CMK (cell line): ENCODE results near the gene NIT1.
A peak's percentile ranks its signal among the peaks of the same experiment; 100 is the strongest.

Experiments
- DNase-seq: peaks from one replicate; pipeline ENCODE4 v3.0.0-alpha.2; 2010; ENCODE audit warnings: low read depth

NIT1 gene

GRCh38 chr1:161153682-161154337, 35.9 kb downstream of the NIT1 start, which contains the start of gene UFC1:
Gene UFC1, plus strand, starts transcription at chr1:161153978. Its CDS starts 20 bp downstream, at chr1:161153998.
- peak; percentile 62 for DNase-seq

GRCh38 chr1:161157867-161158266, 40.0 kb downstream of the NIT1 start:
- no peak for DNase-seq

DNA sequence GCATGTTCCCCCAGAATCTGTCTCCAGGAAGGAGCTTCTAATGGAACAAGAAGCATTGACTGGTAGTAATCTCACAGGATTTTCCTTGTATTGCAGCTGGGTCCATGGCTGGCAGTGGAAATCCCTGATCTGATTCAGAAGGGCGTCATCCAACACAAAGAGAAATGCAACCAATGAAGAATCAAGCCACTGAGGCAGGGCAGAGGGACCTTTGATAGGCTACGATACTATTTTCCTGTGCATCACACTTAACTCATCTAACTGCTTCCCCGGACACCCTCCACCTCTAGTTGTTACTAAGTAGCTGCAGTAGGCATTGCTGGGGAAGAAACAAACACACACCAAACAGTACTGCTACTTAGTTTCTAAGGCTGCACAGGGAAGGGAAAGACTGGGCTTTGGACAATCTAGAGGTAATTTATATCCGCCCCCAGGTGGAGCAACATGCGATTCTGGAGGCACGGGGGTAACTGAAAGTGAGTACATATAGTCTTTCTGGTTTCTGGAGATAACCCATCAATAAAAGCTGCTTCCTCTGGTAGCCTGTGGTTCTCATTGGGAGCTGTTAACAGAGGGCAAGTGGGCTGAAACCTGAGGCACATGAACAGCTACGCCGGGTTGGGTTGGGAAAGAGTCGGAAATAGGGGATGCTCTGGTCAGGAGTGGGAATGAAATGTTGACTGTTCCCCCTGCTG, 40.6 kb downstream of the NIT1 start:
- no peak for DNase-seq

DNA sequence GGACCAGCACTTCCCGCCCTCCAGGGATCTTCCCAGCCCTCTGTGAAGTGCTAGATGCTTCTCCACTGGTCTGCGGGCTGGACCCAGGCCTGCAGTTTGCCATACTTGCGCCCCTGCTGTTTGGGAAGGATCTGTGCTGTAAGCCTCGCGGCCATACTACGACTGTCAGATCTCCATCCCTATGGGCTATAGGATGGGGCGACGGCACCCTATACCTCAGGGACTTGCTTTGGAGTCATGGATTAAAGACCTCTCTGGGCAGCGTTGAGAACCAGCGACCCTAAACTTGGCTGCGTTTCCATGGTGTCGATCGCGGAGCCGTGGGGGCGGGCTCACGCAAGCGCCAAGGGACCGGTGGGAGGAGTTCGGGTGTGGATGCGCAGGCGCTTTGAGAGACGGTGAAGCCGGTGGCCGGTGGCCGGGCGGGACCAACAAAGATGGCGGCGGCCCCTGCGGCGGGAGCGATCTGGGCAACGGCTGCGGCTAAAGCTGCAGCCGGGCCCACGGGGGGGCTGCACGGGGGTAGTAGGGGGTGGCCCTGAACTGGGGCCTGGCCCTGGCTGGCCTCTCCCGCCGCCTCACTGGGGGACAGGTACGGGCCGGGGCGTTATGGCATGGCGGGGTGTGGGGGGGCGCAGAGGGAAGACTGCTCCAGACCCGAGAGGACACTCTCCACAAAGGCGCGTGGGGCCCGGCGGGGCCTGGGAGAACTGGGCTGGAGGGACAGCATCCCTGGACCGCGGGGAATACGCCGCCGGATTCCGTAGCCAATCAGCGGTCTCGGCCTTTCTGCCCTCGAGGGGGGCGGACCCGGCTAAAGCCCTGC, 41.4 kb downstream of the NIT1 start, which contains the start of gene USP21:
USP21 (plus strand) TSS at position 414 of the 826 bp plus-strand sequence. CDS start 1,141 bp downstream, outside the sequence.
- DNase-seq = peak; percentile 71

- DNase-seq = no peak
These were observed 42.0 kb downstream of the NIT1 start for GRCh38 chr1:161159913-161160243.

DNA sequence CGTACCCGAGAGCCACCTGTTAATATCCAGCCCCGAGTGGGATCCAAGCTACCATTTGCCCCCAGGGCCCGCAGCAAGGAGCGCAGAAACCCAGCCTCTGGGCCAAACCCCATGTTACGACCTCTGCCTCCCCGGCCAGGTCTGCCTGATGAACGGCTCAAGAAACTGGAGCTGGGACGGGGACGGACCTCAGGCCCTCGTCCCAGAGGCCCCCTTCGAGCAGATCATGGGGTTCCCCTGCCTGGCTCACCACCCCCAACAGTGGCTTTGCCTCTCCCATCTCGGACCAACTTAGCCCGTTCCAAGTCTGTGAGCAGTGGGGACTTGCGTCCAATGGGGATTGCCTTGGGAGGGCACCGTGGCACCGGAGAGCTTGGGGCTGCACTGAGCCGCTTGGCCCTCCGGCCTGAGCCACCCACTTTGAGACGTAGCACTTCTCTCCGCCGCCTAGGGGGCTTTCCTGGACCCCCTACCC, 42.8 kb downstream of the NIT1 start:
- no peak for DNase-seq

DNA sequence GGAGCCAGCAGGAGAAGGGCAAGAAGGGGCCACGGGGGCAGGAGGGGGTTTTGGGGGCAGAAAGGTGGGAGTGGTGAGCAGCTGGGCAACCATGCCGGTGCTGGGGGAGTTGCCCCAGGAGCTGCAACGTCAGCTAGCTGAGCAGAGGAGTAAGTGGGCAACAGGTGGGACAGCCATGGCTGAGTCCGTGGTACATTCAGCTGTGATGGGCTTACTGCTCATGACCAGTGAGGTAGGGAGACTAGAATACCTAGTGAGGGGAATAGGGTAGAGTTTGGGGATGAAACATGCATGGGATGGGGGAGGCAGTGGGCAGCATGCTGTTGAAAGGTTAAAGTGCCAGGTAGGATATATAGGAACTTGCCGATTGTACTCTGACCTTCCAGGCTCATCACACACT, 43.7 kb downstream of the NIT1 start:
- no peak for DNase-seq

DNA sequence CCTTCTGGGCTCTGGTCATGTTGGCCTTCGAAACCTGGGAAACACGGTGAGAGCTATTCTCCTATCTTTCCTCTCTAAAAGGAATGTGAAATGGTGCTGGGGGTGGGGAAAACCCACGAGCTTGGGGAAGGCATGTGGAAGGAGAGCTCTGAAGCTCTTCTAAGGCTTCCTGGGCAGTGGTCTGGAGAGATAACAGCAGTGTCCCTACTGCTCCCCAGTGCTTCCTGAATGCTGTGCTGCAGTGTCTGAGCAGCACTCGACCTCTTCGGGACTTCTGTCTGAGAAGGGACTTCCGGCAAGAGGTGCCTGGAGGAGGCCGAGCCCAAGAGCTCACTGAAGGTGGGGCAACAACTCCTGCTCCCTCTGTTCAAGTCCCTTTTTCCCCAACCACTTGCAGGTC, 44.1 kb downstream of the NIT1 start:
- DNase-seq = peak; percentile 56

DNA sequence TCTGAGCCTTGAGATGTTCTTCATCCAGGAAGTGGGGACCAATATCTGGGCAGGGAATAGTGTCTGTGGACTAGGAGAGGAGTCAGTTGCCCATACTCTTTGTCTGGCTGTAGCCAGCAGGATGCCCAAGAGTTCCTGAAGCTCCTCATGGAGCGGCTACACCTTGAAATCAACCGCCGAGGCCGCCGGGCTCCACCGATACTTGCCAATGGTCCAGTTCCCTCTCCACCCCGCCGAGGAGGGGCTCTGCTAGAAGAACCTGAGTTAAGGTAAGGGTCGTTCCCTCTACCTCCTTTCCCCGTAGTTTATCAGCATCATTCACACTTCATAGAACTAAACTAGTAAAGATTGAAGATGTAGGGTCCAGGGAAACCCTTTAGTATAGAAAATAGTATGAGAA, 44.9 kb downstream of the NIT1 start:
- no peak for DNase-seq

- DNase-seq = no peak
These were observed 45.9 kb downstream of the NIT1 start for GRCh38 chr1:161163793-161164192.

- DNase-seq = no peak
These were observed 47.2 kb downstream of the NIT1 start for GRCh38 chr1:161164901-161165610.

DNA sequence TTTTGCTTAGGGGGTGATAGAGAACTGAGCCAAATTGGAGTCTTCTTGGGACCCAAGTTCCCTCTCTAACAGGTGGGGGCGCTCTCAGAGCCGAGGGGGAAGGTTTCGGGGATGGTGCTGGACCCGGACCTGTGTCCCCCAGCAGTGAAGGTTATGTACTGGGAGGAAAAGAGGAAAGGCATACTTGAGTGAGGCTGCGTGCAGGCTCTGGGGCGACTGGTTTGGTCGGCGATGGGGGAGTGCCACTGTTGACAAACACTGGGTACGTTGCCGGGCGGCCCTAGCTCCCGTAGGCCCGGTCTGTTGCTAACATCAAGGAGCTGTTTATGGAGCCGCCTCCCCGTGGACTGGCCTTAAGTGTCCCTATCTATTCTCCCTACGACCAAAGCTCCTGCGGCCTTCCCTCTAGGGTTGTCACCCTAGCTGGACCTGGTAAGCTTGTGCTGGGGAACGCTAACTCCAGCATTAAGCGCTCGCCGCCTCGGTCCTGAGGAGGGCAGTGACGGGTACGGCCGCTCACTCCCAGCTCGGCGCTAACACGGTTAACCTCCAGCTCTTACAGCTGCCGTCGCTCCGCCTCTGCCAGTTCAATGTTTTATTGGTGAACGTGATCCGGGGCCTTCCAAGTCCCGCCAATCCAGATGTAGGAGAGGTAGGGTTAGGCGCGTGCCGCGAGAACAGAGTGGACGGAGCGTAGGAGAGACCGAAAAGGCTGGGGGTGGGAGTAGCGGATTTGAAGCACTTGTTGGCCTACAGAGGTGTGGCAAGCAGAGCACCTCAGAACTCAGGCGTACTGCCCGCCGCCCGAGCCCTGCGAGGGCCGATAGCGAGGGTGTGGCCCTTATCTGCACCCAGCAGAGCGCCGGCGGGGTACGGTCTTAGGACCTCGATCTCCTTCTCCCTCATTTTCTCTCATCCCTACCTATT, 48.1 kb downstream of the NIT1 start, which contains the start of gene PPOX:
PPOX (plus strand) TSS at position 685 of the 927 bp plus-strand sequence. CDS start 422 bp downstream, outside the sequence.
- DNase-seq = peak; percentile 96

- DNase-seq = no peak
These were observed 49.0 kb downstream of the NIT1 start for GRCh38 chr1:161166669-161167548.

DNA sequence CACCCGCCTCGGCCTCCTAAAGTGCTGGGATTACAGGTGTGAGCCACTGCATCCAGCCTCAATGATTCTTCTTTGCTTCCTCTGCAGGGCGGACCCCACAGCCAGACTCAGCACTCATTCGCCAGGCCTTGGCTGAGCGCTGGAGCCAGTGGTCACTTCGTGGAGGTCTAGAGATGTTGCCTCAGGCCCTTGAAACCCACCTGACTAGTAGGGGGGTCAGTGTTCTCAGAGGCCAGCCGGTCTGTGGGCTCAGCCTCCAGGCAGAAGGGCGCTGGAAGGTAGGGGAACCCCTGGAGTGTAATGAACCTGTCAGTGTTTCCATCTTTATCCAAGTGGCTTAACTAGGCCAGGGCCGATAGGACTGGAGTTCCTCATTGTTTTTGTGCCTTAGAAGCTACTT, 51.0 kb downstream of the NIT1 start:
- no peak for DNase-seq
